Activated CD4-positive, alpha-beta memory T cell treated with anti-CD3 and anti-CD28 coated beads, Interleukin-2, amount 10 ng/mL, durations not matched to agents 7 days and 5 days (primary cell): ENCODE data around the gene BPIFB6. TPM values are rescaled to one million over a fixed set of nuclear protein-coding genes. Genes with fewer than 3 reads are reported as not detected.
A peak's percentile ranks its signal among the peaks of the same experiment; 100 is the strongest.

Experiments used
- CTCF ChIA-PET: fragments of 350-600 bp; sonication (Branson Sonifier 250); formaldehyde crosslinking; loops from one replicate; lab custom pipeline; 2021; ENCODE audit warnings: antibody characterized with exemption, inconsistent platforms; lab: Charles Lee
- POLR2A ChIA-PET: fragments of 350-600 bp; sonication (Branson Sonifier 250); formaldehyde crosslinking; loops from one replicate; lab custom pipeline; 2021; ENCODE audit warnings: antibody characterized with exemption; lab: Charles Lee
- DNase-seq: peaks from one replicate; pipeline ENCODE4 v3.0.0-alpha.2; 2020
- H3K27ac Mint-ChIP-seq: one replicate; pipeline ENCODE4 v1.8.0; 2021; ENCODE audit warnings: mild to moderate bottlenecking, mixed read lengths
- H3K27me3 Mint-ChIP-seq: one replicate; pipeline ENCODE4 v1.8.0; 2021; ENCODE audit warnings: mixed read lengths
- H3K36me3 Mint-ChIP-seq: one replicate; pipeline ENCODE4 v1.8.0; 2021; ENCODE audit warnings: low read depth, mixed read lengths
- H3K4me1 Mint-ChIP-seq: one replicate; pipeline ENCODE4 v1.8.0; 2021; ENCODE audit warnings: mixed read lengths
- H3K4me3 Mint-ChIP-seq: one replicate; pipeline ENCODE4 v1.8.0; 2021; ENCODE audit warnings: mild to moderate bottlenecking, mixed read lengths
- H3K9me3 Mint-ChIP-seq: one replicate; pipeline ENCODE4 v1.8.0; 2021; ENCODE audit warnings: mixed read lengths
- total RNA-seq, 2 experiments: library from RNA; stranded (reverse); gene quantifications; one replicate each; pipeline ENCODE4 v1.2.3, GENCODE V29; 2021

BPIFB6 gene
- total RNA-seq, 2 experiments from 2014 or later: not detected

- H3K27ac Mint-ChIP-seq: no peak overlapping the region
- H3K4me3 Mint-ChIP-seq: no peak overlapping the region
- H3K36me3 Mint-ChIP-seq: peaks cover 2% of the 10 kb centered on the region
- DNase-seq: no peak
- ChIA-PET POLR2A (no interaction called here), CTCF (interaction anchor here (1.0 kb wide), 1 partner anchor 13 kb away, joined by 4 read pairs; no protein-coding TSS in a partner anchor)
- H3K9me3 Mint-ChIP-seq: peaks cover 15% of the 10 kb centered on the region
- H3K4me1 Mint-ChIP-seq: no peaks in the 10 kb centered on the region
- no peaks in the 10 kb centered on the region for H3K27me3 Mint-ChIP-seq
These were observed 39.4 kb upstream of the BPIFB6 start for GRCh38 chr20:32991792-32992641.

GRCh38 chr20:32993496-32994050, 37.9 kb upstream of the BPIFB6 start:
- POLR2A ChIA-PET: no interaction called here
- Mint-ChIP-seq H3K9me3 (peaks cover 15% of the 10 kb centered on the region), H3K27ac (no peak overlapping the region), H3K4me1 (peaks cover 4% of the 10 kb centered on the region), H3K4me3 (no peak overlapping the region), H3K27me3 (no peaks in the 10 kb centered on the region), H3K36me3 (peaks cover 2% of the 10 kb centered on the region)
- no peak for DNase-seq
- CTCF ChIA-PET: no interaction called here

DNA sequence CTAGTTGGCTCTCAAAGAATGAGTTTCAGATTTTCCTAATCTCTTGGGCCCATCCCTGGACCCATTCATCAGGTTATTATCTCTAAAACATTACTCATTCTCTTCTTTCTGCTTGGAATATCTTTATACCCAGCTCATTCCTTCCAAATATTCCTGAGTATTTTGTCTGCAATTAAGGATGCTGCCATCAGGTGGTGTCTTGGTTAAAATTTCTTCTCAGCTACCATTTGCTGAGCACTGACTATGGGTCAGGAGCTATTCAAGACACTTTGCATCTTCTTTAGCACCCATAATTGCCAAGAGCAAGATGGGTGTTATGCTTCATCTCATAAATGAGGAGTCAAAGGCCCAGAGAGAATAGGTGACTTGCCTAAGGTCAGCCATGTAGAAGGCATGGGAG, 35.6 kb upstream of the BPIFB6 start:
- peaks cover 4% of the 10 kb centered on the region for H3K4me1 Mint-ChIP-seq
- no peak for DNase-seq
- H3K36me3 Mint-ChIP-seq: peaks cover 2% of the 10 kb centered on the region
- no peak overlapping the region for H3K27ac Mint-ChIP-seq
- POLR2A ChIA-PET: no interaction called here
- H3K4me3 Mint-ChIP-seq: no peak overlapping the region
- CTCF ChIA-PET: interaction anchor here (1.1 to 1.7 kb wide), 4 partner anchors 9 to 93 kb away, joined by 3 to 8 read pairs (median 4); partner anchors contain the start of gene SUN5
- H3K9me3 Mint-ChIP-seq: peaks cover 15% of the 10 kb centered on the region
- H3K27me3 Mint-ChIP-seq: no peaks in the 10 kb centered on the region

DNA sequence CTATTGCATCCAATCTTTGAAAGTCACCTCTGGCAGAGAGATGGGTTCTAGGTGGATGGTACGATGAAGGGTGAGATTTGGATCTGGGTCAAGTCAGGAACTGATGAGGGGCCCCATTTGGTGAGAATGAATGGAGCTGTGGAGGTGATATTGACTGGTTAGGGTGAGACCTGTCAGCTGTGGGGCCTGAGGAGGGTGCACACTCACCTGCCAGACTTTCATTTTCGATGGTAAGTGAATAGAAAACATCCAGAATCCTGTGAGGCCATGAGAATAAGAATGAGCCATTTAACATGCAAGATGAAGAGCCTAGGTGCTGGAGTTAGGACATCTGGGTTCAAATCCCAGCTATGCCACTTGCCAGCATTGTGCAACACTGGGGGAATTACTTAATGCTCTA, 34.0 kb upstream of the BPIFB6 start:
- Mint-ChIP-seq H3K27me3 (no peaks in the 10 kb centered on the region), H3K9me3 (peaks cover 15% of the 10 kb centered on the region), H3K27ac (no peak overlapping the region), H3K4me1 (peaks cover 4% of the 10 kb centered on the region), H3K36me3 (peaks cover 2% of the 10 kb centered on the region), H3K4me3 (no peak overlapping the region)
- CTCF ChIA-PET: no interaction called here
- POLR2A ChIA-PET: no interaction called here
- DNase-seq: no peak

GRCh38 chr20:32999603-33000250, 31.7 kb upstream of the BPIFB6 start:
- CTCF ChIA-PET: interaction anchor here (0.7 kb wide), 1 partner anchor 122 kb away, joined by 3 read pairs; no protein-coding TSS in a partner anchor
- Mint-ChIP-seq H3K36me3 (peaks cover 2% of the 10 kb centered on the region), H3K4me1 (peaks cover 4% of the 10 kb centered on the region), H3K27ac (no peak overlapping the region), H3K27me3 (no peaks in the 10 kb centered on the region), H3K9me3 (peaks cover 15% of the 10 kb centered on the region), H3K4me3 (no peak overlapping the region)
- POLR2A ChIA-PET: interaction anchor here (1.4 kb wide), 2 partner anchors 26 to 33 kb away, joined by 4 to 5 read pairs; no protein-coding TSS in a partner anchor
- DNase-seq: no peak

DNA sequence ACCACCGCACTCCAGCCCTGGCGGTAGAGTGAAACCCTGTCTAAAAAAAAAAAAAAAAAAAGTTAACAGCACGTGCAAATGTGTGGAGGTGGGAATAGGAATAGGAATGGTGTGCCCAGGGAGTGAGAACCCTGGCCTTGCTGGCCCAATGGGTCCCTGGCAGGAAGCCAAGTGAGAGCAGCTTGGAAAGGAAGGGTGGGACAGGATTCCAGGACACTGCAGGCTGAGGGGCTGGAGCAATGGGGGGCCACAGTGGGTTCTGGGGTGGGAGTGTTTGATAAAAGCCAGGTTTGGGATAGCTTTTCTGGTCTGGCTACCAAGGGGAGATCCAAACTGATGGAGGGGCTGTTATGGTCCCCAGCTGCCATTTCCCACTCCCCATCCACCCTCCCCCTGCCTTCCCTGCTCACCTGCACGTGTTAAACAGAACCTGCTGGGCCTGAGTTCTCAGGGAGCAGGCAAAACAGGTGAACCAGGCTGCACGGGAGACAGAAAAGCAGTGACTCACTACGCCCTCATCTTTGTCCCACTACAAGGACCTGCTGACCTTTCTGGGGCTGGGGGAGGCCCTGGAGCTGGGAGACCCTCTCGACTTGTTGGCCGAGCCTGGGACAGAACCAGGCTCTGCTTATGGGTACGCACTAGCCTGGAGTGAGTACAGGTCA, 30.5 kb upstream of the BPIFB6 start:
- peaks cover 8% of the 10 kb centered on the region for H3K9me3 Mint-ChIP-seq
- H3K4me3 Mint-ChIP-seq: no peak overlapping the region
- no peaks in the 10 kb centered on the region for H3K27me3 Mint-ChIP-seq
- ChIA-PET CTCF (interaction anchor here (0.7 kb wide), 1 partner anchor 123 kb away, joined by 3 read pairs; no protein-coding TSS in a partner anchor), POLR2A (interaction anchor here (1.4 kb wide), 1 partner anchor 27 kb away, joined by 5 read pairs; no protein-coding TSS in a partner anchor)
- no peak overlapping the region for H3K27ac Mint-ChIP-seq
- peaks cover 4% of the 10 kb centered on the region for H3K4me1 Mint-ChIP-seq
- peaks cover 2% of the 10 kb centered on the region for H3K36me3 Mint-ChIP-seq
- DNase-seq: no peak

GRCh38 chr20:33002087-33002808, 29.2 kb upstream of the BPIFB6 start:
- Mint-ChIP-seq H3K4me1 (peaks cover 3% of the 10 kb centered on the region), H3K9me3 (peaks cover 4% of the 10 kb centered on the region), H3K36me3 (no peaks in the 10 kb centered on the region), H3K27ac (no peak overlapping the region), H3K4me3 (no peak overlapping the region), H3K27me3 (no peaks in the 10 kb centered on the region)
- POLR2A ChIA-PET: no interaction called here
- DNase-seq: no peak
- CTCF ChIA-PET: no interaction called here

GRCh38 chr20:33004141-33004751, 27.2 kb upstream of the BPIFB6 start, which contains the start of gene SUN5:
Gene SUN5, minus strand, starts transcription at chr20:33004433. Its CDS starts 93 bp downstream, at chr20:33004340.
- ChIA-PET POLR2A (interaction anchor here (1.5 kb wide), 1 partner anchor 102 kb away, joined by 4 read pairs; no protein-coding TSS in a partner anchor), CTCF (interaction anchor here (0.6 to 5.0 kb wide), 13 partner anchors 9 to 230 kb away, joined by 3 to 41 read pairs (median 6); no protein-coding TSS in a partner anchor)
- Mint-ChIP-seq H3K27me3 (no peaks in the 10 kb centered on the region), H3K4me1 (no peaks in the 10 kb centered on the region), H3K36me3 (no peaks in the 10 kb centered on the region), H3K9me3 (peaks cover 4% of the 10 kb centered on the region), H3K27ac (no peak within 1 kb of the TSS), H3K4me3 (no peak within 1 kb of the TSS)
- no peak for DNase-seq

- DNase-seq: peak; percentile 35
- H3K4me1 Mint-ChIP-seq: no peaks in the 10 kb centered on the region
- H3K9me3 Mint-ChIP-seq: peaks cover 4% of the 10 kb centered on the region
- ChIA-PET CTCF (interaction anchor here (0.6 to 5.0 kb wide), 13 partner anchors 9 to 231 kb away, joined by 3 to 41 read pairs (median 6); no protein-coding TSS in a partner anchor), POLR2A (interaction anchor here (0.6 kb wide), 1 partner anchor 38 kb away, joined by 3 read pairs; no protein-coding TSS in a partner anchor)
- no peaks in the 10 kb centered on the region for H3K27me3 Mint-ChIP-seq
- H3K36me3 Mint-ChIP-seq: no peaks in the 10 kb centered on the region
- no peak overlapping the region for H3K27ac Mint-ChIP-seq
- no peak overlapping the region for H3K4me3 Mint-ChIP-seq
These were observed 26.3 kb upstream of the BPIFB6 start for GRCh38 chr20:33005132-33005566.

DNA sequence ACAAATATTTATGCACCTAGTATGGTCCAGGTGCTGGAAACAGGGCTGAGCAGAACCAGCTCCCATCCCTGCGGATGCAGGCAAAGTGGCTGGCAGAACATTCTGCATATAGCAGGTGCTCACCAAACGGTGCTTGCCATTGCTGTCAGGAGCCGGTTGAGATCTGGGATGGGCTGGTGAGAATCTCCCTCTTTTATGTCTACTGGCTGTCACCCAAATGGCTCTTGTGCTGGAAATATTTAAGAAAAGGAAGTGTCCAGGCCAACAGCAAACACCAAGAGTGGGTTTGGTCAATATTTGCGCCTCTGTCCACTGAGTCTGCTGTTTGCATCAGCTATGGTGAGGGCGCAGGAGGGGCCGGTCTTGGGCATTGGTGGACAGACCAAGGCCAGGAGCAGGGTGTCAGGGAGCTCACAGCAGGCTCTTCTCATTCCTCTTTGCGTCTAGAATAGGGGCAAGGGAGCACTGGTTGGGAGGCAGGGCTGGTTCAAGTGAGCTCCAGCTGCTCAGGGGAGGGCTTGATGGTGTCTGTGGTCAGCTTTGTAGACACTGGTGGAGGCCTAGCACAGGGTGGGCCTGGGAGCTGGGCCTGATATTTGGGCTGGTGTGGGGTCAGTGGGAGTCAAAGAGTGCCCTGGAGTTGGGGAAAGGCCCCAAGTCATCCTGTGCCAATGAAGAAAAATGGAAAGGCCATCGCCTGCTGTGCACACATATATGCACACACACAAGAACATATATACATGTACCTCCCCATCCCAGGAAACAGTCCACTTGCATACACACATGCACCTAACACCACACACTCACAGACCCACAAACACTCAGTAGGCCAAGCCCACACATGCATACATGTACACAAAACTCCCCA, 25.3 kb upstream of the BPIFB6 start:
- Mint-ChIP-seq H3K36me3 (no peaks in the 10 kb centered on the region), H3K27me3 (no peaks in the 10 kb centered on the region), H3K4me1 (no peaks in the 10 kb centered on the region), H3K4me3 (no peak overlapping the region), H3K9me3 (peaks cover 4% of the 10 kb centered on the region), H3K27ac (no peak overlapping the region)
- ChIA-PET CTCF (interaction anchor here (0.9 to 5.0 kb wide), 4 partner anchors 10 to 104 kb away, joined by 3 to 41 read pairs (median 14); no protein-coding TSS in a partner anchor), POLR2A (no interaction called here)
- DNase-seq: no peak
